ENCODE data around the gene SMYD3. TPM values are rescaled to one million over a fixed set of nuclear protein-coding genes. Genes with fewer than 3 reads are reported as not detected.

The SMYD3 gene
- total and polyA plus RNA-seq, 2 donors (not counting 1 experiment from before 2014, with no cell fraction given) = 9.7 to 37.2 TPM

- Histone ChIP-seq H3K27ac (ENCODE audit: low read length in 2 of 2) (no peak overlapping the region), H2AFZ (ENCODE audit: insufficient read depth, low read depth, low read length, poor library complexity, severe bottlenecking) (no peak overlapping the region), H3K79me2 (ENCODE audit: control insufficient read depth, insufficient read depth, low read length) (no peaks in the 10 kb centered on the region), H3K36me3 (replicated peaks in 1 of 2; ENCODE audit: control extremely low read depth in 1 of 2, control insufficient read depth in 1 of 2, extremely low read depth in 1 of 2, insufficient read depth in 2 of 2, low read length in 1 of 2) (no peaks in the 10 kb centered on the region), H4K20me1 (ENCODE audit: control insufficient read depth, insufficient read depth, low read length, poor library complexity, severe bottlenecking) (no peaks in the 10 kb centered on the region), H3K4me3 (ENCODE audit: control extremely low read depth in 1 of 5, extremely low read depth in 1 of 5, insufficient read depth in 1 of 5, low read depth in 2 of 5, low read length in 4 of 5) (no peak overlapping the region), H3K27me3 (replicated peaks in 1 of 4; ENCODE audit: control extremely low read depth in 1 of 4, control insufficient read depth in 3 of 4, insufficient read depth in 4 of 4, low read length in 3 of 4) (no peaks in the 10 kb centered on the region), H3K9ac (ENCODE audit: low read length) (no peak overlapping the region), H3K4me2 (replicated peaks; ENCODE audit: low read depth, low read length, poor library complexity, severe bottlenecking) (no peak overlapping the region), H3K4me1 (ENCODE audit: control insufficient read depth in 2 of 2, insufficient read depth in 2 of 2, low read length in 2 of 2) (peaks cover 0 to 7% of the 10 kb centered on the region in 2 donors), H3K9me3 (ENCODE audit: control extremely low read depth in 1 of 3, control insufficient read depth in 2 of 3, insufficient read depth in 1 of 3, low read length in 2 of 3) (no peaks in the 10 kb centered on the region)
- ATAC-seq (ENCODE audit: low read depth) (no peak), DNase-seq (no peak)
- TF ChIP-seq, protein P1, sequence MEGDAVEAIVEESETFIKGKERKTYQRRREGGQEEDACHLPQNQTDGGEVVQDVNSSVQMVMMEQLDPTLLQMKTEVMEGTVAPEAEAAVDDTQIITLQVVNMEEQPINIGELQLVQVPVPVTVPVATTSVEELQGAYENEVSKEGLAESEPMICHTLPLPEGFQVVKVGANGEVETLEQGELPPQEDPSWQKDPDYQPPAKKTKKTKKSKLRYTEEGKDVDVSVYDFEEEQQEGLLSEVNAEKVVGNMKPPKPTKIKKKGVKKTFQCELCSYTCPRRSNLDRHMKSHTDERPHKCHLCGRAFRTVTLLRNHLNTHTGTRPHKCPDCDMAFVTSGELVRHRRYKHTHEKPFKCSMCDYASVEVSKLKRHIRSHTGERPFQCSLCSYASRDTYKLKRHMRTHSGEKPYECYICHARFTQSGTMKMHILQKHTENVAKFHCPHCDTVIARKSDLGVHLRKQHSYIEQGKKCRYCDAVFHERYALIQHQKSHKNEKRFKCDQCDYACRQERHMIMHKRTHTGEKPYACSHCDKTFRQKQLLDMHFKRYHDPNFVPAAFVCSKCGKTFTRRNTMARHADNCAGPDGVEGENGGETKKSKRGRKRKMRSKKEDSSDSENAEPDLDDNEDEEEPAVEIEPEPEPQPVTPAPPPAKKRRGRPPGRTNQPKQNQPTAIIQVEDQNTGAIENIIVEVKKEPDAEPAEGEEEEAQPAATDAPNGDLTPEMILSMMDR (IDR thresholded peaks at IDR 0.05) = no peak
- Mint-ChIP-seq H3K4me3 (no peak overlapping the region), H3K27me3 (no peaks in the 10 kb centered on the region), H3K27ac (no peak overlapping the region), H3K4me1 (peaks cover 3% of the 10 kb centered on the region), H3K9me3 (ENCODE audit: insufficient read depth) (no peaks in the 10 kb centered on the region)
- ChIA-PET CTCF (interaction anchor here (0.7 kb wide), 1 partner anchor 16 kb away, joined by 3 read pairs; no protein-coding TSS in a partner anchor), POLR2A (no interaction called here)
- intact Hi-C loops (cut with micrococcal nuclease) = no loop called here
- WGBS (ENCODE audit: insufficient coverage) = no CpG with 5 or more reads among the region's 2 CpGs
These were observed 519.9 kb downstream of the SMYD3 start for GRCh38 chr1:245987219-245987545.

GRCh38 chr1:245986404-245987218 lies 520.5 kb downstream of the SMYD3 start:
- H3K36me3 ChIP-seq (replicated peaks in 1 of 2; ENCODE audit: control extremely low read depth in 1 of 2, control insufficient read depth in 1 of 2, extremely low read depth in 1 of 2, insufficient read depth in 2 of 2, low read length in 1 of 2) = no peaks in the 10 kb centered on the region
- no peak overlapping the region for H2AFZ ChIP-seq (ENCODE audit: insufficient read depth, low read depth, low read length, poor library complexity, severe bottlenecking)
- peaks cover 0 to 7% of the 10 kb centered on the region in 2 donors for H3K4me1 ChIP-seq (ENCODE audit: control insufficient read depth in 2 of 2, insufficient read depth in 2 of 2, low read length in 2 of 2)
- no peak overlapping the region for H3K27ac ChIP-seq (ENCODE audit: low read length in 2 of 2)
- H3K4me3 ChIP-seq (ENCODE audit: control extremely low read depth in 1 of 5, extremely low read depth in 1 of 5, insufficient read depth in 1 of 5, low read depth in 2 of 5, low read length in 4 of 5) = no peak overlapping the region
- H3K27me3 ChIP-seq (replicated peaks in 1 of 4; ENCODE audit: control extremely low read depth in 1 of 4, control insufficient read depth in 3 of 4, insufficient read depth in 4 of 4, low read length in 3 of 4) = no peaks in the 10 kb centered on the region
- no peak for ATAC-seq (ENCODE audit: low read depth)
- no peaks in the 10 kb centered on the region for H3K79me2 ChIP-seq (ENCODE audit: control insufficient read depth, insufficient read depth, low read length)
- no peak overlapping the region for H3K4me2 ChIP-seq (replicated peaks; ENCODE audit: low read depth, low read length, poor library complexity, severe bottlenecking)
- Mint-ChIP-seq H3K27me3 (no peaks in the 10 kb centered on the region), H3K9me3 (ENCODE audit: insufficient read depth) (no peaks in the 10 kb centered on the region), H3K4me1 (peaks cover 3% of the 10 kb centered on the region), H3K4me3 (no peak overlapping the region), H3K27ac (no peak overlapping the region)
- no peak for DNase-seq
- H4K20me1 ChIP-seq (ENCODE audit: control insufficient read depth, insufficient read depth, low read length, poor library complexity, severe bottlenecking) = no peaks in the 10 kb centered on the region
- CTCF ChIA-PET = interaction anchor here (0.7 kb wide), 1 partner anchor 17 kb away, joined by 3 read pairs; no protein-coding TSS in a partner anchor
- no peak for TF ChIP-seq EZH2 (IDR thresholded peaks at IDR 0.05; ENCODE audit: borderline replicate concordance, insufficient read depth, low read depth, low read length, poor library complexity, severe bottlenecking)
- TF ChIP-seq, protein P1 (IDR thresholded peaks at IDR 0.05) = no peak
- 77% methylated on average over 7 of the region's 12 CpGs for WGBS (ENCODE audit: insufficient coverage)
- no peaks in the 10 kb centered on the region for H3K9me3 ChIP-seq (ENCODE audit: control extremely low read depth in 1 of 3, control insufficient read depth in 2 of 3, insufficient read depth in 1 of 3, low read length in 2 of 3)
- H3K9ac ChIP-seq (ENCODE audit: low read length) = no peak overlapping the region
- intact Hi-C loops (cut with micrococcal nuclease) = no loop called here
- POLR2A ChIA-PET = no interaction called here
